HepG2 (cell line): ENCODE results near the gene ESF1. TPM values are rescaled to one million over a fixed set of nuclear protein-coding genes. Genes with fewer than 3 reads are reported as not detected.

Experiments
- AGO1 ChIP-seq: fragments of 200-400 bp; formaldehyde crosslinking; IDR thresholded peaks from 2 replicates; pipeline ENCODE4 v1.6.1; 2017; ENCODE audit warnings: mild to moderate bottlenecking, low read depth, low read length, moderate library complexity; ENCODE audit not compliant: poor library complexity, severe bottlenecking
- ARNT ChIP-seq: fragments of 450-650 bp; IDR thresholded peaks from 2 replicates; pipeline ENCODE4 v1.6.1; 2017
- HNF1B ChIP-seq: sonication (generic); formaldehyde crosslinking; IDR thresholded peaks from 2 replicates; pipeline ENCODE4 v1.5.1; 2020; ENCODE audit warnings: mild to moderate bottlenecking, moderate library complexity, missing genetic modification reagents
- IKZF5 ChIP-seq: IDR thresholded peaks from 2 replicates; pipeline ENCODE4 v1.6.1; 2018; ENCODE audit warnings: missing genetic modification reagents, mild to moderate bottlenecking, missing compliant biosample characterization
- PHF5A ChIP-seq: IDR thresholded peaks from one replicate; pipeline ENCODE4 v1.6.1; 2018; ENCODE audit warnings: low read depth, missing genetic modification reagents; ENCODE audit not compliant: unreplicated experiment
- PRMT3 ChIP-seq: sonication (generic); formaldehyde crosslinking; IDR thresholded peaks from 2 replicates; pipeline ENCODE4 v1.8.1; 2022; ENCODE audit warnings: low read depth, mild to moderate bottlenecking, moderate library complexity, missing genetic modification reagents, borderline replicate concordance
- SIX1 ChIP-seq: sonication (generic); formaldehyde crosslinking; IDR thresholded peaks from 2 replicates; pipeline ENCODE4 v1.4.0; 2020; ENCODE audit warnings: missing genetic modification reagents, borderline replicate concordance
- TARDBP ChIP-seq: sonication (generic); formaldehyde crosslinking; IDR thresholded peaks from 2 replicates; pipeline ENCODE4 v1.8.0; 2022; ENCODE audit warnings: mild to moderate bottlenecking, missing genetic modification reagents
- TFE3 ChIP-seq: IDR thresholded peaks from 2 replicates; pipeline ENCODE4 v1.6.1; 2016
- ZFP36 ChIP-seq: fragments of 150-350 bp; IDR thresholded peaks from 2 replicates; pipeline ENCODE4 v1.6.1; 2018; ENCODE audit warnings: borderline replicate concordance, low read length, low read depth; ENCODE audit not compliant: partially characterized antibody
- ZNF263 ChIP-seq: sonication (generic); formaldehyde crosslinking; IDR thresholded peaks from 2 replicates; pipeline ENCODE4 v1.4.0; 2020; ENCODE audit warnings: missing genetic modification reagents
- ZNF407 ChIP-seq: sonication (generic); formaldehyde crosslinking; IDR thresholded peaks from one replicate; pipeline ENCODE4 v1.5.1; 2020; ENCODE audit warnings: mild to moderate bottlenecking, missing genetic modification reagents; ENCODE audit errors: not compliant biosample characterization
- ZNF629 ChIP-seq: sonication (generic); formaldehyde crosslinking; conservative IDR thresholded peaks from 2 replicates; pipeline ENCODE4 v1.5.0; 2020; ENCODE audit warnings: missing genetic modification reagents
- ZNF660 ChIP-seq: sonication (generic); formaldehyde crosslinking; IDR thresholded peaks from 2 replicates; pipeline ENCODE4 v1.5.1; 2020; ENCODE audit warnings: mild to moderate bottlenecking, low read depth, missing genetic modification reagents, borderline replicate concordance
- polyA plus RNA-seq, 8 experiments: library from polyadenylated mRNA; depleted of rRNA in 3 of 8; stranded (reverse) in 7 of 8; unstranded in 1 of 8; fragments of >200 nt; fragmentation: Illumina TruSeq in 4 of 8; extraction: Trizol in 4 of 8; gene quantifications; 2 replicates each; pipeline versions ENCODE4 v1.2.1 to v1.2.3, GENCODE V29; 2011 to 2016; ENCODE audit warnings: low read depth in 4 of 8, missing spikeins in 1 of 8, mixed read lengths in 1 of 8; ENCODE audit not compliant: insufficient read depth in 1 of 8
- total RNA-seq, 5 experiments: library from RNA; depleted of rRNA; stranded (reverse); fragments of >200 nt; fragmentation: Illumina TruSeq; extraction: Trizol; gene quantifications; 2 replicates each; pipeline ENCODE4 v1.2.3, GENCODE V29; 2016; ENCODE audit warnings: low read depth in 1 of 5

The ESF1 gene
- total and polyA plus RNA-seq, 2 of the 13 experiments (the other 11 are each of a cell fraction or from before 2014, with no cell fraction given) = 7.3 to 66.9 TPM

- no peak for TF ChIP-seq ZNF407 (CRISPR knock-in tag)
- TF ChIP-seq ZNF629 (CRISPR knock-in tag) = no peak
- TF ChIP-seq PHF5A (CRISPR knock-in tag) = no peak
- TF ChIP-seq TFE3 (CRISPR knock-in tag) = 0 out of 2 replicates have a peak, but pooled peaks have one; percentile 35
- TF ChIP-seq ZNF263 (CRISPR knock-in tag) = no peak
- peak; percentile 40; the same call in 1 of the 2 replicates for TF ChIP-seq SIX1
- TF ChIP-seq TARDBP (CRISPR knock-in tag) = 0 out of 2 replicates have a peak, but pooled peaks have one; percentile 51
- TF ChIP-seq PRMT3 (CRISPR knock-in tag) = no peak
- TF ChIP-seq AGO1 = no peak
- no peak for TF ChIP-seq ZNF660 (CRISPR knock-in tag)
- TF ChIP-seq HNF1B (CRISPR knock-in tag) = 0 out of 2 replicates have a peak, but pooled peaks have one; percentile 26
- no peak for TF ChIP-seq ARNT
- TF ChIP-seq ZFP36 = no peak
- peak; percentile 85 for TF ChIP-seq IKZF5 (CRISPR knock-in tag)
Observed at GRCh38 chr20:13681248-13682125, 103.2 kb downstream of the ESF1 start (continued).
